Myocyte (in vitro differentiated cells): ENCODE measurements around the gene PDCD1. TPM values are rescaled to one million over a fixed set of nuclear protein-coding genes. Genes with fewer than 3 reads are reported as not detected.

Experiments used
- DNase-seq: peaks from one replicate; pipeline ENCODE4 v3.0.0-alpha.2; 2012; ENCODE audit warnings: low read depth
- total RNA-seq: library from RNA; depleted of rRNA; stranded (reverse); fragments of >200 nt; gene quantifications from 2 replicates; pipeline ENCODE4 v1.2.3, GENCODE V29; 2014

PDCD1 gene
- total RNA-seq, 1 donor from 2014 or later = not detected

- DNase-seq = no peak
Measured at GRCh38 chr2:241852981-241853631, 5.6 kb downstream of the PDCD1 start.

GRCh38 chr2:241852116-241852980 is 6.3 kb downstream of the PDCD1 start:
- DNase-seq = no peak

- DNase-seq = no peak
Measured at GRCh38 chr2:241851325-241852115, 7.2 kb downstream of the PDCD1 start.

- peak; percentile 49 for DNase-seq
Measured at GRCh38 chr2:241850544-241851324, 8.0 kb downstream of the PDCD1 start.

- DNase-seq = no peak
Measured at GRCh38 chr2:241849616-241850543, 8.8 kb downstream of the PDCD1 start.

- no peak for DNase-seq
Measured at GRCh38 chr2:241848761-241849615, 9.7 kb downstream of the PDCD1 start.

- no peak for DNase-seq
Measured at GRCh38 chr2:241846406-241846805, 12.3 kb downstream of the PDCD1 start.

- no peak for DNase-seq
Measured at GRCh38 chr2:241844831-241845578, 13.7 kb downstream of the PDCD1 start.

GRCh38 chr2:241844066-241844728 is 14.5 kb downstream of the PDCD1 start:
- peak; percentile 78 for DNase-seq

- no peak for DNase-seq
Measured at GRCh38 chr2:241843321-241844065, 15.2 kb downstream of the PDCD1 start.

GRCh38 chr2:241842620-241843211 is 16.0 kb downstream of the PDCD1 start:
- DNase-seq = no peak

GRCh38 chr2:241842067-241842415 is 16.7 kb downstream of the PDCD1 start:
- DNase-seq = no peak

GRCh38 chr2:241841181-241842066 is 17.3 kb downstream of the PDCD1 start:
- no peak for DNase-seq

GRCh38 chr2:241837197-241837965 is 21.3 kb downstream of the PDCD1 start:
- no peak for DNase-seq

GRCh38 chr2:241836292-241836691 is 22.4 kb downstream of the PDCD1 start:
- no peak for DNase-seq
